IPS-18c (cell line): ENCODE results near the gene GLTP.
"Not testable (repeated sequence)": the region's sequence is repeated elsewhere in the genome, so short reads cannot be mapped to it uniquely, and the experiment has no call there.

ENCODE experiments used
- H3K4me3 ChIP-seq: 2 replicates; pipeline ENCODE4 v1.7.0; 2013; ENCODE audit warnings: low read depth, mild to moderate bottlenecking, low read length, moderate library complexity; ENCODE audit not compliant: insufficient read depth
- H3K9me3 ChIP-seq: one replicate; pipeline ENCODE4 v1.6.1; 2013; ENCODE audit warnings: mild to moderate bottlenecking, low read length, moderate library complexity; ENCODE audit not compliant: control insufficient read depth, insufficient read depth

Gene GLTP

GRCh38 chr12:109863847-109864712, 16.3 kb downstream of the GLTP start:
- Histone ChIP-seq H3K4me3 (no peak overlapping the region), H3K9me3 (no peaks in the 10 kb centered on the region)

- not testable (repeated sequence) for H3K9me3 ChIP-seq, H3K4me3 ChIP-seq
Measured at GRCh38 chr12:109862491-109862890, 17.9 kb downstream of the GLTP start.

GRCh38 chr12:109861689-109862314, 18.5 kb downstream of the GLTP start:
- H3K9me3 ChIP-seq: peaks cover 2% of the 10 kb centered on the region
- no peak overlapping the region for H3K4me3 ChIP-seq

GRCh38 chr12:109860977-109861376, 19.4 kb downstream of the GLTP start:
- Histone ChIP-seq H3K4me3 (no peak overlapping the region), H3K9me3 (peaks cover 2% of the 10 kb centered on the region)

GRCh38 chr12:109858764-109859163, 21.6 kb downstream of the GLTP start:
- no peak overlapping the region for H3K4me3 ChIP-seq
- H3K9me3 ChIP-seq: peaks cover 2% of the 10 kb centered on the region

- Histone ChIP-seq H3K4me3 (no peak overlapping the region), H3K9me3 (peaks cover 2% of the 10 kb centered on the region)
Measured at GRCh38 chr12:109857715-109858114, 22.6 kb downstream of the GLTP start.

GRCh38 chr12:109855377-109855776, 25.0 kb downstream of the GLTP start:
- Histone ChIP-seq H3K4me3 (no peak overlapping the region), H3K9me3 (peaks cover 2% of the 10 kb centered on the region)

- not testable (repeated sequence) for H3K4me3 ChIP-seq, H3K9me3 ChIP-seq
Measured at GRCh38 chr12:109850518-109850917, 29.8 kb downstream of the GLTP start.

- Histone ChIP-seq H3K4me3 (no peak overlapping the region), H3K9me3 (no peaks in the 10 kb centered on the region)
Measured at GRCh38 chr12:109847142-109847735, 33.1 kb downstream of the GLTP start.

- Histone ChIP-seq H3K9me3 (no peaks in the 10 kb centered on the region), H3K4me3 (no peak overlapping the region)
Measured at GRCh38 chr12:109845824-109846205, 34.5 kb downstream of the GLTP start.

GRCh38 chr12:109844983-109845823, 35.1 kb downstream of the GLTP start:
- H3K9me3 ChIP-seq: no peaks in the 10 kb centered on the region
- no peak overlapping the region for H3K4me3 ChIP-seq

GRCh38 chr12:109844091-109844490, 36.2 kb downstream of the GLTP start:
- H3K9me3 ChIP-seq: no peaks in the 10 kb centered on the region
- no peak overlapping the region for H3K4me3 ChIP-seq

GRCh38 chr12:109842021-109842420, 38.3 kb downstream of the GLTP start:
- Histone ChIP-seq H3K9me3 (no peaks in the 10 kb centered on the region), H3K4me3 (no peak overlapping the region)

GRCh38 chr12:109841356-109841755, 39.0 kb downstream of the GLTP start:
- no peak overlapping the region for H3K4me3 ChIP-seq
- no peaks in the 10 kb centered on the region for H3K9me3 ChIP-seq

GRCh38 chr12:109840305-109841074, 39.9 kb downstream of the GLTP start:
- Histone ChIP-seq H3K4me3 (no peak overlapping the region), H3K9me3 (no peaks in the 10 kb centered on the region)

GRCh38 chr12:109839444-109839843, 40.9 kb downstream of the GLTP start:
- H3K9me3 ChIP-seq: no peaks in the 10 kb centered on the region
- no peak overlapping the region for H3K4me3 ChIP-seq

- Histone ChIP-seq H3K4me3 (no peak overlapping the region), H3K9me3 (no peaks in the 10 kb centered on the region)
Measured at GRCh38 chr12:109836916-109837315, 43.4 kb downstream of the GLTP start.
